Activated T-cell treated with anti-CD3 and anti-CD28 coated beads, Interleukin-2, amount 50 U/mL, for 72 hours (primary cell): Measurements from ENCODE around the gene S100A7. TPM values are rescaled to one million over a fixed set of nuclear protein-coding genes. Genes with fewer than 3 reads are reported as not detected.

Source experiments
- ATAC-seq, 2 donors: fragments of 150-1000 bp; cut with Tn5 transposase; replicated peaks in 1 of 2; 2 replicates each; pipeline ENCODE4 v1.10.0; 2021; ENCODE audit warnings: moderate library complexity in 2 of 2, mild to moderate bottlenecking in 1 of 2
- DNase-seq, 2 donors: peaks; one replicate each; pipeline ENCODE4 v3.0.0; 2021 to 2022; ENCODE audit warnings: mixed read lengths in 1 of 2
- H3K27ac Mint-ChIP-seq: one replicate; pipeline ENCODE4 v1.8.0; 2022; ENCODE audit warnings: mild to moderate bottlenecking, moderate library complexity, mixed read lengths
- H3K27me3 Mint-ChIP-seq: one replicate; pipeline ENCODE4 v1.8.0; 2022; ENCODE audit warnings: low read depth, mixed read lengths
- H3K36me3 Mint-ChIP-seq, 2 donors: one replicate each; pipeline ENCODE4 v1.8.0; 2022; ENCODE audit warnings: mixed read lengths in 2 of 2, mild to moderate bottlenecking in 1 of 2; ENCODE audit not compliant: insufficient read depth in 2 of 2
- H3K4me1 Mint-ChIP-seq: one replicate; pipeline ENCODE4 v1.8.0; 2022; ENCODE audit warnings: low read depth, mixed read lengths
- H3K4me3 Mint-ChIP-seq, 2 donors: one replicate each; pipeline ENCODE4 v1.8.0; 2022; ENCODE audit warnings: mild to moderate bottlenecking in 2 of 2, mixed read lengths in 2 of 2, moderate library complexity in 2 of 2
- H3K9me3 Mint-ChIP-seq, 2 donors: one replicate each; pipeline ENCODE4 v1.8.0; 2022; ENCODE audit warnings: mixed read lengths in 2 of 2
- total RNA-seq, 2 donors: library from RNA; stranded (reverse); gene quantifications; one replicate each; pipeline ENCODE4 v1.2.3, GENCODE V29; 2022

The S100A7 gene
- total RNA-seq: not detected

DNA sequence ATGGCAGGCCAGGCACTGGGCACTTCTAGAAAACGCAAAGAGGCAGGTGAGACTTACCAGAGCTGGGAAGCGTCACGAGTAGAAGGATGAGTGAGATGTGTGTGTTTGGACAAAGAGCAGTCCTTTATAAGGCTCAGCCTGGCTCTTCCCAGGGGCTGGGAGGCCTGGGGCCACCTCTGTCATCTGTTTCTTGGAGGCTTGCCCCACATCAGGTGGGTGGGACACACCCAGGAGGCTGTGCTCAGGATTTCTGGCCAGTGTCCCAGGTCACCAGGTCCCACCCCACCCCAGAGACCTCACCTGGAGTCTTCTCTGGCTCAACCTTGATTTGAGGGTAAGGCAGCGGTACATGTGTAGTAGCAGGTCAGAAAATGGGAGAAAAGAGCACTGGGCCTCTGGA lies at the start of gene S100A7:
Gene S100A7, minus strand, starts transcription at position 101 of the 400 bp plus-strand sequence. CDS start 1,638 bp downstream, outside the sequence.
- no peaks in the 10 kb centered on the region for H3K9me3 Mint-ChIP-seq
- DNase-seq (no peak), ATAC-seq (no peak)
- no peaks in the 10 kb centered on the region for H3K36me3 Mint-ChIP-seq
- H3K27me3 Mint-ChIP-seq: peaks cover 32% of the 10 kb centered on the region
- H3K27ac Mint-ChIP-seq: no peak within 1 kb of the TSS
- H3K4me1 Mint-ChIP-seq: no peaks in the 10 kb centered on the region
- no peak within 1 kb of the TSS for H3K4me3 Mint-ChIP-seq

GRCh38 chr1:153509729-153510354 lies 49.4 kb upstream of the S100A7 start:
- Mint-ChIP-seq H3K4me3 (no peak overlapping the region), H3K27me3 (no peaks in the 10 kb centered on the region), H3K9me3 (no peaks in the 10 kb centered on the region), H3K27ac (peak overlapping the region; percentile 33), H3K4me1 (peaks cover 11% of the 10 kb centered on the region), H3K36me3 (no peaks in the 10 kb centered on the region)
- ATAC-seq (peak; percentile 66 to 70), DNase-seq (peak; percentile 72 to 76)

DNA sequence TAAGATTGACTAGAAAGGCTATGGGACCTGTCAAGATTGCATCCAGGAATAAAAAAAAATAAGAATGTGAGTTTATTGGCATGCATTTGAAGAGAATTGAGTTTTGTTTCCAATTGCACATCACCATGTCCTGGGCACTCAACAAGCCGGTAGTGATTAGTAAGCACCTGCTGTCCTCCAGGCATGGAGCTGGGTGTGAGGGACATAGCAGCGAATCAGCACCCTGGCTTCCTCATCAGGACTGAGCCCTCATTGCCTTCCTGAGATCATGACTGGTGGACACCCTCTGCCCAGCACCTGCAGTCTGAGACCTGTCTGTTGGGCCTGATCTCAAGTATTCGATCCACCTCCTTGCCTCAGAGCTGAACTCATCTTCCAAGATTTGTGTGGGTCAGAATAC lies 48.6 kb upstream of the S100A7 start:
- DNase-seq: no peak
- no peak overlapping the region for H3K4me3 Mint-ChIP-seq
- H3K27me3 Mint-ChIP-seq: no peaks in the 10 kb centered on the region
- no peak overlapping the region for H3K27ac Mint-ChIP-seq
- peaks cover 11% of the 10 kb centered on the region for H3K4me1 Mint-ChIP-seq
- H3K36me3 Mint-ChIP-seq: no peaks in the 10 kb centered on the region
- ATAC-seq: no peak
- no peaks in the 10 kb centered on the region for H3K9me3 Mint-ChIP-seq

GRCh38 chr1:153507926-153508583 lies 47.6 kb upstream of the S100A7 start:
- H3K36me3 Mint-ChIP-seq: no peaks in the 10 kb centered on the region
- no peak overlapping the region for H3K4me3 Mint-ChIP-seq
- DNase-seq: no peak
- H3K27me3 Mint-ChIP-seq: no peaks in the 10 kb centered on the region
- no peak for ATAC-seq
- no peaks in the 10 kb centered on the region for H3K9me3 Mint-ChIP-seq
- H3K4me1 Mint-ChIP-seq: peaks cover 11% of the 10 kb centered on the region
- no peak overlapping the region for H3K27ac Mint-ChIP-seq

- Mint-ChIP-seq H3K4me3 (no peak overlapping the region), H3K36me3 (no peaks in the 10 kb centered on the region), H3K4me1 (peaks cover 11% of the 10 kb centered on the region), H3K27me3 (no peaks in the 10 kb centered on the region), H3K27ac (no peak overlapping the region), H3K9me3 (no peaks in the 10 kb centered on the region)
- ATAC-seq (no peak), DNase-seq (no peak)
These were observed 46.5 kb upstream of the S100A7 start for GRCh38 chr1:153506831-153507413.

GRCh38 chr1:153506386-153506785 lies 45.9 kb upstream of the S100A7 start:
- ATAC-seq (no peak), DNase-seq (no peak)
- H3K27me3 Mint-ChIP-seq: no peaks in the 10 kb centered on the region
- no peak overlapping the region for H3K27ac Mint-ChIP-seq
- H3K9me3 Mint-ChIP-seq: no peaks in the 10 kb centered on the region
- H3K4me3 Mint-ChIP-seq: no peak overlapping the region
- no peaks in the 10 kb centered on the region for H3K36me3 Mint-ChIP-seq
- peaks cover 8% of the 10 kb centered on the region for H3K4me1 Mint-ChIP-seq

GRCh38 chr1:153505576-153505975 lies 45.1 kb upstream of the S100A7 start:
- Mint-ChIP-seq H3K27ac (no peak overlapping the region), H3K4me3 (no peak overlapping the region), H3K27me3 (no peaks in the 10 kb centered on the region), H3K36me3 (no peaks in the 10 kb centered on the region), H3K4me1 (peaks cover under 1% of the 10 kb centered on the region), H3K9me3 (no peaks in the 10 kb centered on the region)
- DNase-seq (no peak), ATAC-seq (no peak)

- Mint-ChIP-seq H3K27me3 (peaks cover 10% of the 10 kb centered on the region), H3K4me3 (no peak overlapping the region)
These were observed 43.3 kb upstream of the S100A7 start for GRCh38 chr1:153503766-153504165.

GRCh38 chr1:153498746-153499145 lies 38.3 kb upstream of the S100A7 start:
- ATAC-seq: no peak
- no peaks in the 10 kb centered on the region for H3K36me3 Mint-ChIP-seq
- H3K4me3 Mint-ChIP-seq: no peak overlapping the region
- no peak overlapping the region for H3K27ac Mint-ChIP-seq
- no peaks in the 10 kb centered on the region for H3K4me1 Mint-ChIP-seq
- no peak for DNase-seq
- no peaks in the 10 kb centered on the region for H3K9me3 Mint-ChIP-seq
- H3K27me3 Mint-ChIP-seq: peaks cover 25% of the 10 kb centered on the region

More at GRCh38 chr1:153503766-153504165, 43.3 kb upstream of the S100A7 start:
- DNase-seq: no peak
- Mint-ChIP-seq H3K27ac (no peak overlapping the region), H3K9me3 (no peaks in the 10 kb centered on the region), H3K36me3 (no peaks in the 10 kb centered on the region), H3K4me1 (no peaks in the 10 kb centered on the region)
- ATAC-seq: no peak

DNA sequence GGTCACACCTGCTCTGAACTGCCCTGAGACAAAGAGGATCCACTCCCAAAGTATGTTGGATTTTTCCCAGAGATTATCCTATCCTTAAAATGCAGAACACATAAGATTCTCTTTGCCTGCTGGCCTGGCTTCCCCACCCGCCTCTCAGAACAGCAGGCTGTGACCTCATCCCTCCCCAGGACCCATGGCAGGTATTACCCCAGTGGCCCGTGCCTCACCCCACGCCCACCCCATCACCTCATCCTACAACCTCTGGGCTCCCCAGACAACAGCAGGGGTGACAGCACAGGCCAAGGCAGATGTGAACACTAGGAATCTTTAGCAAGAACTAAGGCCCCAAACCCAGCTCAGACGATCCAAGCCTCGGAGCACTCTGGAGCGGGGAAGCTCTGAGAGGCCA lies 35.1 kb upstream of the S100A7 start:
- no peak overlapping the region for H3K4me3 Mint-ChIP-seq
- H3K4me1 Mint-ChIP-seq: peaks cover 10% of the 10 kb centered on the region
- ATAC-seq (no peak), DNase-seq (no peak)
- H3K9me3 Mint-ChIP-seq: no peaks in the 10 kb centered on the region
- peaks cover 31% of the 10 kb centered on the region for H3K27me3 Mint-ChIP-seq
- H3K36me3 Mint-ChIP-seq: no peaks in the 10 kb centered on the region
- no peak overlapping the region for H3K27ac Mint-ChIP-seq

- no peak overlapping the region for H3K27ac Mint-ChIP-seq
- no peaks in the 10 kb centered on the region for H3K36me3 Mint-ChIP-seq
- H3K27me3 Mint-ChIP-seq: peaks cover 30% of the 10 kb centered on the region
- DNase-seq (peak; percentile 85 to 86), ATAC-seq (peak in 1 of 2 donors; percentile 64)
- no peaks in the 10 kb centered on the region for H3K9me3 Mint-ChIP-seq
- no peak overlapping the region for H3K4me3 Mint-ChIP-seq
- H3K4me1 Mint-ChIP-seq: peaks cover 12% of the 10 kb centered on the region
These were observed 34.6 kb upstream of the S100A7 start for GRCh38 chr1:153494976-153495535.

DNA sequence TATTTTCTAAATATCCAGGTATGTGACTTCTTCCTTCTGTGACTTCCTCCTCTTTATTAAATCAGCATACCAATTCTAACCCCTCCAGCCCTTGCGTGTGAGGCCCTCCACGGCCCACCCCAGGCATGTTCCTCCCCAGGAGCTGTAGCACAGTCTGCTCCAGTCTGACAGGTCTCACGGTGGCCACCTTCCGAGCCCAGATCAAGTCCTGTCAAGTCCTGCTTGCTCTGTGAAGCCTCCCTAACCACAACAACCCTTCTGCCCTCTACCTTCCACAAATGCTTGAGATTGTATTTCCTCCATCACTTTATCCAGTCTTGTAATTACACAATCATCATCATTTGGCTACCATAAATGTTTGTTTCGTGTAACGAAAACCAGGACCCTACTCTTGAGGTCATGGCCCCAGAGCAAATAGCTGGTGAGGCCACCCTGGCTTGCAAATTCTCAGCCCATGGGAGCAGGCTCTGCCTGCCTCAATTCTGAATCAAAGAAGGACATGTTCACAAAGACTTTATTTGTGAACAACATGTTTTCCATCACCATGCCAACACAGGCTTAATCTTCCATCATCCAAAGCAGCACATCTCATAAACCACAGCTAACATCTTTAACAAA lies 33.0 kb upstream of the S100A7 start:
- Mint-ChIP-seq H3K27me3 (peaks cover 21% of the 10 kb centered on the region), H3K27ac (no peak overlapping the region), H3K9me3 (no peaks in the 10 kb centered on the region), H3K36me3 (no peaks in the 10 kb centered on the region), H3K4me1 (peaks cover 12% of the 10 kb centered on the region), H3K4me3 (no peak overlapping the region)
- DNase-seq (no peak), ATAC-seq (no peak)
